ENCODE data around the gene SCMH1. TPM values are rescaled to one million over a fixed set of nuclear protein-coding genes. Genes with fewer than 3 reads are reported as not detected.

Gene SCMH1
- total RNA-seq, 2 donors from 2014 or later: 16.4 to 18.3 TPM

DNA sequence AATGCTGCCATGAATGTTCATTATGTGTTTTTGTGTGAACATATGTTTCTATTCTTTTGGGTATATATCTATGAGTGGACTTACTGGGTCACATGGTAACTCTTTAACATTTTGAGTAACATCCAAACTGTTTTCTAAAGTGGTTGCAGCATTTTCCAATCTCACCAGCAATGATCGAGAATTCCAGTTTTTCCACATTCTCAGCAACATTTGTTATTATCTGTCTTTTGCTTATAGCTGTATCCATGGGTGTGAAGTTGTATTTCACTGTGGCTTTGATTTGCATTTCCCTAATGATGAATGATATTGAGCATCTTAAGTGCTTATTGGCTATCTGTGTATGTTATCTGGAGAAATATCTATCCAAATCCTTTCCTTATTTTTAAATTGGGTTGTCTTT, 131.4 kb downstream of the SCMH1 start:
- no peaks in the 10 kb centered on the region for H3K9me3 ChIP-seq (ENCODE audit: control insufficient read depth, low read length)
- peaks cover 4% of the 10 kb centered on the region for H3K36me3 ChIP-seq (ENCODE audit: control insufficient read depth, insufficient read depth, low read length)
- H3K27me3 ChIP-seq (ENCODE audit: control insufficient read depth, insufficient read depth, low read length, poor library complexity, severe bottlenecking): no peaks in the 10 kb centered on the region
- Mint-ChIP-seq H3K4me3 (no peak overlapping the region), H3K9me3 (no peaks in the 10 kb centered on the region), H3K27ac (no peak overlapping the region), H3K27me3 (ENCODE audit: insufficient read depth) (no peaks in the 10 kb centered on the region), H3K4me1 (peaks cover 2% of the 10 kb centered on the region), H3K36me3 (ENCODE audit: low read depth) (peaks cover 6% of the 10 kb centered on the region)
- no peak overlapping the region for H3K27ac ChIP-seq (ENCODE audit: low read depth, low read length)
- H3K4me3 ChIP-seq (ENCODE audit: low read length): no peak overlapping the region
- TF ChIP-seq CTCF (conservative IDR thresholded peaks at IDR 0.05): no peak
- no peak for DNase-seq
- H3K4me1 ChIP-seq (ENCODE audit: control insufficient read depth, insufficient read depth, low read length): no peaks in the 10 kb centered on the region
- H3K9ac ChIP-seq (ENCODE audit: extremely low read depth, low read length, poor library complexity, severe bottlenecking): no peak overlapping the region
- 93 to 100% methylated on average over 1 of the region's 1 CpG for WGBS, 2 experiments (ENCODE audit: insufficient coverage in 1 of 2, insufficient read length in 1 of 2)

DNA sequence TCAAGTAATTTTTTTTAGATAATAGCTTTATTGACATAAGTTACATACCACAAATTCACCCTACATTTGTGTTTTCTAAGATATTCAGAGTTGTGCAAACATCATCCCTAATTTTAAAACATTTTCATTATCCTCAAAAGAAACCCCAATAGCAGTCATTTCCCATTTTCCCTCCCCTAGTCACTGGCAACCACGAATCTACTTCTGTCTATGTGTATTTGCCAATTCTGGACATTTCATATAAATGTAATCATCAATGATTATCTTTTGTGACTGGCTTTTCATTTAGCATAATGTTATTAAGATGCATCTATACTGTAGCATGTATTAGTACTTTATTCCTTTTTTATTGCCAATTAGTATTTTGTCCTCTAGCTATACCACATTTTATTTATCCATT, 131.8 kb downstream of the SCMH1 start:
- H3K9ac ChIP-seq (ENCODE audit: extremely low read depth, low read length, poor library complexity, severe bottlenecking): no peak overlapping the region
- WGBS, 2 experiments (ENCODE audit: insufficient coverage in 1 of 2, insufficient read length in 1 of 2): 100% methylated on average over 1 of the region's 1 CpG
- Mint-ChIP-seq H3K27ac (no peak overlapping the region), H3K4me1 (peaks cover 2% of the 10 kb centered on the region), H3K36me3 (ENCODE audit: low read depth) (peaks cover 6% of the 10 kb centered on the region), H3K27me3 (ENCODE audit: insufficient read depth) (no peaks in the 10 kb centered on the region), H3K4me3 (no peak overlapping the region), H3K9me3 (no peaks in the 10 kb centered on the region)
- H3K36me3 ChIP-seq (ENCODE audit: control insufficient read depth, insufficient read depth, low read length): peaks cover 4% of the 10 kb centered on the region
- DNase-seq: no peak
- no peaks in the 10 kb centered on the region for H3K27me3 ChIP-seq (ENCODE audit: control insufficient read depth, insufficient read depth, low read length, poor library complexity, severe bottlenecking)
- H3K4me1 ChIP-seq (ENCODE audit: control insufficient read depth, insufficient read depth, low read length): no peaks in the 10 kb centered on the region
- H3K4me3 ChIP-seq (ENCODE audit: low read length): no peak overlapping the region
- TF ChIP-seq CTCF (conservative IDR thresholded peaks at IDR 0.05): no peak
- H3K9me3 ChIP-seq (ENCODE audit: control insufficient read depth, low read length): no peaks in the 10 kb centered on the region
- H3K27ac ChIP-seq (ENCODE audit: low read depth, low read length): no peak overlapping the region

- Histone ChIP-seq H3K36me3 (ENCODE audit: control insufficient read depth, insufficient read depth, low read length) (peaks cover 4% of the 10 kb centered on the region), H3K9ac (ENCODE audit: extremely low read depth, low read length, poor library complexity, severe bottlenecking) (no peak overlapping the region), H3K4me3 (ENCODE audit: low read length) (no peak overlapping the region), H3K4me1 (ENCODE audit: control insufficient read depth, insufficient read depth, low read length) (no peaks in the 10 kb centered on the region), H3K27ac (ENCODE audit: low read depth, low read length) (no peak overlapping the region), H3K27me3 (ENCODE audit: control insufficient read depth, insufficient read depth, low read length, poor library complexity, severe bottlenecking) (no peaks in the 10 kb centered on the region), H3K9me3 (ENCODE audit: control insufficient read depth, low read length) (no peaks in the 10 kb centered on the region)
- Mint-ChIP-seq H3K9me3 (no peaks in the 10 kb centered on the region), H3K4me3 (no peak overlapping the region), H3K27me3 (ENCODE audit: insufficient read depth) (no peaks in the 10 kb centered on the region), H3K36me3 (ENCODE audit: low read depth) (peaks cover 6% of the 10 kb centered on the region), H3K27ac (peak overlapping the region; percentile 72), H3K4me1 (peaks cover 2% of the 10 kb centered on the region)
- 86 to 92% methylated on average over 4 of the region's 4 CpGs for WGBS, 2 experiments (ENCODE audit: insufficient coverage in 1 of 2, insufficient read length in 1 of 2)
- no peak for TF ChIP-seq CTCF (conservative IDR thresholded peaks at IDR 0.05)
- DNase-seq: no peak
Observed at GRCh38 chr1:41109310-41110197, 132.6 kb downstream of the SCMH1 start.
